CD4-positive, alpha-beta T cell treated with Interleukin-4 for 1 hour (primary cell): ENCODE data around the gene TSC22D2.

Source experiments
- DNase-seq, 2 donors: peaks; one replicate each; pipeline ENCODE4 v3.0.0-alpha.2; 2020 to 2022

The TSC22D2 gene

DNA sequence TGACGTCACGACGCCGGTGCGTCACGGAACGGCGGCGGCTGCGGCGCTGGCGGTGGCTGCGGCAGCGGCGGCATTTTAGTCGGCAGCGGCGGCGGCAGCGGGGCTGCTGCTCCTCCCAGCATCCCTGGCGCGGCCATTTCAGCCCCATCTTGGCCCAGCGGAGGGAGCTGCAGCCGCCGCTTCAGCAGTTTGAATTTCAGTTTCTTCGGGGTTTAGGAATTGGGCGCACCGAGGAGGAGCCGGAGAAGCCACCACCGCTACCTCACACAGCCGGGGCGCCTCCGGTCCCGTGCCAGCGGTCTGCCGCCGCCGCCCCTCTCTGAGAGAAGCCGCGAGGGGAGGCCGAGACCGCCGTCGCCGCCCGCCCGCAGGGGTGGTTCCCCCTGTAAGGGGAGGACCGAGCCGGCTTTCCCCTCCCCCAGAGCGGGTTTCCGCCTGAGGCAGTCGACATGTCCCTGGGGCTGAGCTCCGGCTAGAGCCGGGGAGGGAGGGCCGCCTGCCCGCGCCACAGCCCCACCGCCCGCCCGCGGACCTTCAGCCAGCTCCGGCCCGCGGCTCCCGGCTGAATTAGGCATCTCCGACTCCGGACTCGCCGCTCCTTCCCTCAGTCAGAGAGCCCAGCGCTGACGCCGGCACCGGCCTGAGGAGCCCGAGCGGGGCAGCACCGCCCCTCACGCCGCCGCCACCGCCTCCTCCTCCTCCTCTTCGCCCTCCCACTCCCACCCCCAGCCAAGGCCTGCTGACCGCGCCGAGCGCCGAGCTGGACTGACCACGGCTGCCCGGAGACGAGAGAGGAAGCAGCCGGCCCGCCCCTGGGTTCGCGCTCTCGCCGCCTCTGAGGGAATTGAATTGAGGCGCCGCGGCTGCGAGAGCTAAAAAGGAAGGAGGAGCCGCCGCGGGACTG, at the start of gene TSC22D2:
TSC22D2 (plus strand) TSS at position 78 of the 904 bp plus-strand sequence. CDS start 1,053 bp downstream, outside the sequence.
- DNase-seq, result peak; percentile 96

GRCh38 chr3:150359381-150359780, 48.7 kb upstream of the TSC22D2 start:
- DNase-seq, result no peak

- no peak for DNase-seq
These were observed 47.1 kb upstream of the TSC22D2 start for GRCh38 chr3:150360966-150361365.

GRCh38 chr3:150362515-150363302, 45.4 kb upstream of the TSC22D2 start:
- DNase-seq, result no peak

GRCh38 chr3:150363420-150363819, 44.7 kb upstream of the TSC22D2 start:
- no peak for DNase-seq

DNA sequence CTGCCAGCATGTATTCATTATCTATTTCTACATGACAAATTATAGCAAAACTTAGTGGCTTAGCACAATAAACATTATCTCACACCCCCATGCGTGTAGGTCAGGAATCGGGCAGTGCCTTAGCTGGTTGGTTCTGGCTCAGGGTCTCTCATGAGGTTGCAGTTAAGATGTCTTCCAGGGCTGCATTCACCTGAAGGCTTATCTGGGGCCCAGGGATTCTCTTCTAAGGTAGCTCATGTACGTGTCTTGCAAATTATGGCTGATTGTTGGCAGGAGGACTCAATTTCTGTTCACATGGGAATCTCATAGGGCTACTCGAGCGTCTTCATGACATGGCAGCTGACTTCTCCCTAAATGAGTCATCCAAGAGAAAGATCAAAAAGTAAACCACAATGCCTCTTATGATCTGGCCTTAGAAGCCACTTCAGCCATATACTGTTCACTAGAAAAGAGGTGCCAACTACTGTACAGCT, 42.9 kb upstream of the TSC22D2 start:
- DNase-seq, result no peak

GRCh38 chr3:150367757-150368156, 40.3 kb upstream of the TSC22D2 start:
- DNase-seq, result no peak

GRCh38 chr3:150370122-150370602, 37.9 kb upstream of the TSC22D2 start:
- no peak for DNase-seq

DNA sequence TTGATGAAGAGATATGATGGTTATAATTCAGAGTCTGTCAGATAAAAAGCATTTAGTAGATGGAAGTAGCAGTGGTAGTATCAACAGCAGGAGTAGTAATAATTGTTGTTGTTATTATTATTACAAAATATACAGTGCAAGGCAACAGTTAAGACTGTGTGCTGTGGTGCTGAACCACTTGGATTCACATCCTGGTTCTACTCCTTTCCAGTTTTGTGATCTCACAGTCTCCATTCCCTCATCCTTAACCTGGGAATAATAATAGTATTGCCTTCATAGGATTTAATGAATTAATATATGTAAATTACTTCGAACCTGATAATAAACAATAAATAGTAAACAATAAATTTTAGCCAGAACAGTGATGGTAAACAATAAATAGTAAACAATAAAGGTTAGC, 37.1 kb upstream of the TSC22D2 start:
- no peak for DNase-seq

DNA sequence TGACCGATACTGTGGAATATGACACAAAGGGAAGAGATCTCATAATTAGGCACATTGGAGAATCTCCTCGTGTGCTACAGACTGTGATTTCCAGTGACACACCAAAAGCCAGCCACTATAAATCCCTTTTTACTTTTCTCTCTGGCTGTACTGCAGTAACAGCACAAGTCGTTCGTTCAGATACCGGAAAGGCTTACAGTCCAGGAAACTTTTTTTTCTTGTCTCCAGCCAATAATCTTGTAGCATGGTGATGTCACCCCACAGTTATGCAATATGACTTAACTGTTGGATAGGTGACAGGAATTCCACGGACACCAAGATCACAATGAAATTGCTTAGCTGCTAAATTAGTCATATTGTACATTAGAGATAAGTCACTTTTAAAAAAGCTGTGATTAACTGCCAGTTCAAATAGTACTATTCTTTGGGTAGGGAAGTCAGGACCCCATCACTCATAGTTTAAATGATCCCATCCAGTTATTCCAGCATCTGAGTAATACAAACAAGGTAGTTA, 36.3 kb upstream of the TSC22D2 start:
- no peak for DNase-seq

DNA sequence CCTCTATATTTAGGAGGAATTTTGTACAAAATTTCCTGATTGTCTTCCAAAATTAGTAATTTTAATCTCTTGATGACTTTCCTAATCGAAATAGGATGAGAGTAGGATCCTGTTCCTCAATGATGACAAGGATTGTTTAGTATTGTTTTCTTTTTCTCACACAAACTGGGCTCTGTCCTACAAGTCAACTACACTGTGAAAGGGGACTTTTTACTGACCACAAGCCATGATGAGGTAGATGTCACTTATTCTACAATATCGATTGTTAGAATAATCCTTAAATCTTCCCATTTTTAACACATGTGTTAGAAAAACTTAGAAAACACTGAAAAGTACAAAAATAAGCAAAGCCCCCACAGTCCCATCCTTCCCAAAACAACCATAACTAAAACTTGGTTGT, 35.8 kb upstream of the TSC22D2 start:
- no peak for DNase-seq

- DNase-seq, result peak in 1 of 2 donors; percentile 6
These were observed 35.4 kb upstream of the TSC22D2 start for GRCh38 chr3:150372722-150373121.

DNA sequence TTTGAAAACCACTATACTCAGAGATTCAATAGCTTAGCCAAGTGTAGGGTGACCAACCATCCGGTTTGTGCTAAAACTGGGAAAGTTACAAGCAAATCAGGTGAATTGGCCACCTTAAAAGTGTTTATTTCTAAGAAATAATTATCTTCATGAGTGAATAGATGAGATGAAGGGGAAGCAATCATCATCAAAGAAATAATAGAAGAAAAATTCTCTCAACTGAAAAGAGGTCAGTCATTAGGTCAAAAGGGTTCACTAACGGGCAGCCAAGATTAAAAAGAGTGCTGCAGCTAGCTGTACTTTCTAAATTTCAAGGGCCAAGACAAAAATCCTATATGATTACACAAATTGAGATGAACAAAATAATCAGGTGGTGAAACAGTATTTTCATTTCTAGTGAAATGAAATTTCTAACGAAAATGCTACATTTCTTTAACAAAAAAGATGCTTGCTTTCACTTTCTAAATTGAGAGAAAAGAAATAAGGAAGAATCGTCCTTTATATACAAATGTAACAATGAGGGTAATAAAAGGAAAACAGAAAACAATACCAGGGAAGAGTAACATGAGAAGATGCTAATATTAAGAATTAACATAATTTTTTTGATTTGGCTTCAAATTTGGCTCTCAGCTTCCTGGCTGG, 34.7 kb upstream of the TSC22D2 start:
- DNase-seq, result peak in 1 of 2 donors; percentile 4

- no peak for DNase-seq
These were observed 33.1 kb upstream of the TSC22D2 start for GRCh38 chr3:150374975-150375374.

GRCh38 chr3:150376001-150376848, 31.9 kb upstream of the TSC22D2 start:
- DNase-seq, result no peak

GRCh38 chr3:150377601-150378300, 30.3 kb upstream of the TSC22D2 start:
- DNase-seq, result no peak

DNA sequence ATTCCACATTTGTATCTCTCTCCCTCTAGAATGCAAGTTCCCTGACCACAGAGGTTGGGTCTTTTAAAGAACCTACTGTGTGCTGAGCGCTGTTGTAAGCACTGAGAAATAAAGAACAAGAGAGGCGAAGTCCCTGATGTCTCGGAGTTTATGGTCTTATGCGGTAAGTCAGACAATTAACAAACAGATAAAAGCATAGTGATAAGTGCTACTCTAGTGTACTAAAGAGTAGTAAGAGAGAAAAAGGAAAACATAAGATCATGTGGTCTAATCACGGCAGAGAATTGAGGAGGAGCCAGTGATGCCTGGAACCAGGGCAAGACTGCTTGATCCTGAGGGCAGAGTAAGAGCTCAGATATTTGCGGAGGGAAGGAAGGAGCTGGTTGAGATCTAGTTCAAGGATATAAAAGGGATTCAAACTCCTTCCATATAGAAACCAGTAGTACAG, 29.8 kb upstream of the TSC22D2 start:
- no peak for DNase-seq

- DNase-seq, result no peak
These were observed 28.6 kb upstream of the TSC22D2 start for GRCh38 chr3:150379469-150379868.

DNA sequence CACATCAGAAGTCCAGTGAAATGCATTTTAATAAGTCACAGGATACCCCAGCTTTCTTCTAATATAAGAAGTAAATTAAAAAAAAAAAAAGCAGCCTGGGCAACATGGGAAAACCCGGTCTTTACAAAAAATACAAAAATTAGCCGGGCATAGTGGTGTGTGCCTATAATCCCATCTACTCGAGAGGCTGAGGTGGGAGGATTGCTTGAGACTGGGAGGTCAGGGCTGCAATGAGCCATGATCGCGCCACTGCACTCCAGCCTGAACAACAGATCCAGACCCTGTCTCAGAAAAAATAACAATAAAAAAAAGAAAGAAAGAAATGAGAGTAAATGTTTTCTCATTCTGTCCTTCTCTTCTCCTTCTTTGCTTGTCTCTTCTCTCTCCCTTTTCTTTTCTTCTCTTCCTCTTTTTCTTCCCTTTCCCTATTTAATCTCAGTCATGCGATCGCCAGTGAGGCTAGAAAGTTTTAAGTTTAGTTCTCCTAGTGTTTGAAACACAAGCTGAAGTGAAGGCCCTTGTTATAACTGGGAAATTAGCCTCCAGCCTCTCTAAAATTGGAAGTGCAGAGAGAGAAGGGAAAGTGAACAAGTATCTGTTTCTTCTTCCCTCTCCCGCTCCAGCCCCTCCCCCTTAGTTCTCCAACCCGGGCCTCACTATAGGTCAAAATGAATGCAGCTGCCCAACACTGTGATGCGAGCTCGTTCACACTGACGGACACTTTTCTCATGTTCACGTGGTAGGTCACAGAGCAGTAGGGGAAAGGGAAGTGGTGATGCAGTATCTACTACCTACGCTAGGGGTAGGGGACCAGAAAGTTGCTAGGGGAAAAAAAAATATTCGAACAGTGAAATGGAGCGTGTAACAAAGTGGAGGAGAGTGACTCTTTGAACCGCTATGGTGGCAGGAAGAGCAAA, 23.5 kb upstream of the TSC22D2 start:
- peak; percentile 76 to 81 for DNase-seq
